ENCODE measurements around the gene ZMYND11. TPM values are rescaled to one million over a fixed set of nuclear protein-coding genes. Genes with fewer than 3 reads are reported as not detected.
A peak's percentile ranks its signal among the peaks of the same experiment; 100 is the strongest.

Gene ZMYND11
- total RNA-seq, 2 donors from 2014 or later = 60.2 to 61.1 TPM

DNA sequence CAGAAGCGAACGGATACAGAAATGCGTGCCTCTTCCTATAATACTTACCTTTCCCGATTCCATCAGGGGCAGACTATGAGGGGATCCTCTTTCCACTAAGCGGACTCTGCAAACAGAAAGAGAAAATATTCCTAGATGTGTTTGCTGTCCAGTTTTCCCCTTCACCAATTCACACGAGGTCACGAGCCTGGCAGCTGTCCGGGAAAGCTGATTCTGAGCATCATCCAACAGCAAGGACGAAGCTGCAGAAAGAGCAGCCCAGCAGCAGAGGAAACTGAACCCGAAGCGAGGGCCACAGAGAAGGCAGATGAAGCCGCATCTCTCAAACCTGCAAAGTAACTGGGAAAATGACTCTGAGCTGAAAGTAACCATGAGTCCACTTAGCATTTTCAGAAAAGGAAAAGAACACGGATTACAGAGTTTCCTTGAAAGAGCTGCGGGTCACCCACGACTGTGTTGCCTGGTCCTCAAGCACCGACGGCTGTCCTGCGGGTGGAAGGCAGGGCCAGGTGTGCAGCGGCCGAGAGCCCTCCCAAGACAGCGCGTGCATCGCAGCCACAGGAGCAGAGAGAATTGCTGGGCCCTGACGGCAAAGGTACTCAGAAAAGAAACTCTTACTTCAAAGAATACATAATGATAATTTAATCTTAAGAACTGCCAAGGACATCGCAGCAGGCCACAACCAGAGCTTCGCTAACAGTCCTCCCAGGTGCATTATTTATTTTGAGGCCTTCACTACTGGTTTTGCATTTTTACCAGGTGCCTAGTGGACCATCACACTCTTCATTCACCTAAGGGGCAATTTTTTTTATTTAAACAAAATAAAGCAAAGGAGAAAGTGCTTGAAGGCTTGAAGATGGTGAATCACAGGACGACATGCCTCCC, 153.3 kb downstream of the ZMYND11 start:
- DNase-seq (ENCODE audit: low spot score) = no peak
- TF ChIP-seq CTCF (IDR thresholded peaks at IDR 0.05) = no peak
- Histone ChIP-seq H3K27ac (no peak overlapping the region), H3K27me3 (no peaks in the 10 kb centered on the region), H3K4me3 (no peak overlapping the region), H3K36me3 (peaks cover 26% of the 10 kb centered on the region), H3K9me3 (no peaks in the 10 kb centered on the region), H3K4me1 (peaks cover 0 to 5% of the 10 kb centered on the region in 2 donors)

- H3K9me3 ChIP-seq = no peaks in the 10 kb centered on the region
- H3K27ac ChIP-seq = no peak overlapping the region
- no peak for DNase-seq (ENCODE audit: low spot score)
- no peak overlapping the region for H3K4me3 ChIP-seq
- no peak for TF ChIP-seq CTCF (IDR thresholded peaks at IDR 0.05)
- H3K4me1 ChIP-seq = peaks cover 0 to 5% of the 10 kb centered on the region in 2 donors
- no peaks in the 10 kb centered on the region for H3K27me3 ChIP-seq
- peaks cover 26% of the 10 kb centered on the region for H3K36me3 ChIP-seq
Measured at GRCh38 chr10:289581-289980, 154.3 kb downstream of the ZMYND11 start.

- Histone ChIP-seq H3K36me3 (peaks cover 22% of the 10 kb centered on the region), H3K27ac (no peak overlapping the region), H3K27me3 (no peaks in the 10 kb centered on the region), H3K9me3 (no peaks in the 10 kb centered on the region), H3K4me1 (peaks cover 0 to 5% of the 10 kb centered on the region in 2 donors), H3K4me3 (no peak overlapping the region)
- no peak for TF ChIP-seq CTCF (IDR thresholded peaks at IDR 0.05)
- no peak for DNase-seq (ENCODE audit: low spot score)
Measured at GRCh38 chr10:290026-290725, 154.9 kb downstream of the ZMYND11 start.

GRCh38 chr10:293636-294035, 158.4 kb downstream of the ZMYND11 start:
- no peak for TF ChIP-seq CTCF (IDR thresholded peaks at IDR 0.05)
- peaks cover 0 to 17% of the 10 kb centered on the region in 2 donors for H3K4me1 ChIP-seq
- no peaks in the 10 kb centered on the region for H3K27me3 ChIP-seq
- DNase-seq (ENCODE audit: low spot score) = no peak
- no peaks in the 10 kb centered on the region for H3K9me3 ChIP-seq
- H3K4me3 ChIP-seq = no peak overlapping the region
- no peak overlapping the region for H3K27ac ChIP-seq
- H3K36me3 ChIP-seq = peaks cover 7% of the 10 kb centered on the region

DNA sequence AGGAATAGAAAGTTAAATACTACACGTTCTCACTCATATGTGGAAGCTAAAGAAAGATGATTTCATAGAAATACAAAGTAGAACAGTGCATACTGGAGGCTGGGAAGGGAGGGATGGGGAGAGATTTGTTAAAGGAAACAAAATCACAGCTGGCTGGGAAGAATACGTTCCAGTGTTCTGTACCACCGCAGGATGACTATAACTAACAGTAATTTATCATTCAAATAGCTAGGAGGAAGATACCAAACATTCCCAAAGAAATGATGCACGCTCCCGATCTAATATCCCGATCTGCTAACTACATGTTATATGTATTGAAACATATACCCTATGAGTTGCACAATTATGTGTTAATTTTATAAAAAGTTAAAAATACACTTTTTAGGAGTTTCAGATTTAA, 162.3 kb downstream of the ZMYND11 start:
- Histone ChIP-seq H3K27me3 (no peaks in the 10 kb centered on the region), H3K4me3 (no peak overlapping the region), H3K27ac (peak overlapping the region; percentile 37 to 59), H3K4me1 (peaks cover 0 to 12% of the 10 kb centered on the region in 2 donors), H3K9me3 (no peaks in the 10 kb centered on the region), H3K36me3 (no peaks in the 10 kb centered on the region)
- no peak for TF ChIP-seq CTCF (IDR thresholded peaks at IDR 0.05)
- DNase-seq (ENCODE audit: low spot score) = no peak

Data from right atrium auricular region (tissue), 2 donors.